H1 (cell line): Measurements from ENCODE around the gene MPST. TPM values are rescaled to one million over a fixed set of nuclear protein-coding genes. Genes with fewer than 3 reads are reported as not detected.

Experiments
- CEBPB ChIP-seq: IDR thresholded peaks from 2 replicates; pipeline ENCODE4 v1.6.1; 2012; ENCODE audit warnings: low read depth, low read length
- CHD7 ChIP-seq: fragments of 300-600 bp; sonication (generic); IDR thresholded peaks from 2 replicates; pipeline ENCODE4 v1.7.1; 2012; ENCODE audit warnings: low read length, moderate library complexity, mild to moderate bottlenecking, inconsistent platforms; ENCODE audit not compliant: insufficient replicate concordance
- NRF1 ChIP-seq: IDR thresholded peaks from 2 replicates; pipeline ENCODE4 v1.6.1; 2011; ENCODE audit warnings: mild to moderate bottlenecking, low read depth, low read length, improper control_type of control experiment
- polyA plus RNA-seq, 7 experiments: library from polyadenylated mRNA; depleted of rRNA in 3 of 7; stranded (reverse) in 5 of 7; unstranded in 2 of 7; fragments of >200 nt in 5 of 7; fragments of 200-250 nt in 2 of 7; gene quantifications; 1 replicate in 5 of 7; 2 replicates in 1 of 7; 4 replicates in 1 of 7; pipeline versions ENCODE4 v1.2.1 to v1.2.3, GENCODE V29; 2011 to 2013; ENCODE audit warnings: missing spikeins in 2 of 7, mixed read lengths in 2 of 7
- total RNA-seq: library from RNA; stranded (reverse); fragmentation: NEBNext Ultra II Directional; extraction: Animal tissue kit (Norgen Biotek cat#: 25700); gene quantifications from 2 replicates; pipeline ENCODE4 v1.2.1, GENCODE V29; 2021

The MPST gene
- total and polyA plus RNA-seq, 2 of the 8 experiments (the other 6 are each of a cell fraction or from before 2014, with no cell fraction given), result 86.0 to 124 TPM

- TF ChIP-seq CHD7, result no peak
- TF ChIP-seq NRF1, result no peak
- TF ChIP-seq CEBPB, result no peak
These were observed 8.0 kb downstream of the MPST start (continued) for GRCh38 chr22:37027556-37027955.
